ENCODE results near the gene CR1. TPM values are rescaled to one million over a fixed set of nuclear protein-coding genes. Genes with fewer than 3 reads are reported as not detected.

The CR1 gene
- polyA plus RNA-seq, 1 donor (not counting 4 experiments of a cell fraction or from before 2014, with no cell fraction given) = 0.09 TPM

DNA sequence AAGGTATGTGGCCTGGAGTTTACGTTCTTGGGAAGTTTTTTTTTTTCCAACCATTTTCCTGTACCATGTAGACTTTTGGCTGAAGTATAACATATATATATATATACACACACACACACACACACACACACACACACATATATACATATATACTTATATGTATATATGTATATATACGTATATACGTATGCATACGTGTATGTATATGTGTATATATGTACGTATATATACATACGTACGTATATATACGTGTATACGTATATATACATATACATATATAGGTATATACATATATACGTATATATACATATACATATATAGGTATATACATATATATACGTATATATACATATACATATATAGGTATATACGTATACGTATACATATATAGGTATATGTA, 18.9 kb downstream of the CR1 start:
- H3K4me3 ChIP-seq (ENCODE audit: control insufficient read depth in 2 of 3, extremely low read depth in 1 of 3, insufficient read depth in 2 of 3, low read depth in 1 of 3, low read length in 3 of 3) = no peak overlapping the region
- no peak overlapping the region for H3K27ac ChIP-seq (ENCODE audit: control insufficient read depth, insufficient read depth, low read length)
- no peaks in the 10 kb centered on the region for H3K9me3 ChIP-seq (ENCODE audit: control insufficient read depth, low read depth, low read length)
- no peaks in the 10 kb centered on the region for H3K79me2 ChIP-seq (ENCODE audit: control insufficient read depth, insufficient read depth, low read length)
- no peaks in the 10 kb centered on the region for H4K20me1 ChIP-seq (ENCODE audit: control insufficient read depth, extremely low read depth, insufficient read depth, low read length)
- no peak overlapping the region for H3K4me2 ChIP-seq (ENCODE audit: control insufficient read depth, extremely low read depth, insufficient read depth, low read depth, low read length)
- no peaks in the 10 kb centered on the region for H3K27me3 ChIP-seq (ENCODE audit: control insufficient read depth, extremely low read depth, insufficient read depth, low read length)
- H3K9ac ChIP-seq (ENCODE audit: control insufficient read depth, extremely low read depth, insufficient read depth, low read length) = no peak overlapping the region
- H2AFZ ChIP-seq (ENCODE audit: control insufficient read depth, low read length) = no peak overlapping the region
- H3K4me1 ChIP-seq (ENCODE audit: control insufficient read depth, extremely low read depth, insufficient read depth, low read length) = no peaks in the 10 kb centered on the region
- FAIRE-seq (no peak), DNase-seq (ENCODE audit: low read depth, low spot score) (no peak)
- H3K36me3 ChIP-seq (ENCODE audit: control insufficient read depth in 2 of 2, extremely low read depth in 1 of 2, insufficient read depth in 2 of 2, low read length in 2 of 2) = no peaks in the 10 kb centered on the region
- dilution Hi-C loops (cut with MboI; ENCODE audit: extremely low pct_ligation_motif_present, low sequenced_read_pairs) = no loop called here
- no peaks in the 10 kb centered on the region for H3K9me1 ChIP-seq (ENCODE audit: control insufficient read depth, extremely low read depth, insufficient read depth, low read length)
- TF ChIP-seq EZH2 (IDR thresholded peaks at IDR 0.05; ENCODE audit: low read length) = no peak
- TF ChIP-seq, protein P1, sequence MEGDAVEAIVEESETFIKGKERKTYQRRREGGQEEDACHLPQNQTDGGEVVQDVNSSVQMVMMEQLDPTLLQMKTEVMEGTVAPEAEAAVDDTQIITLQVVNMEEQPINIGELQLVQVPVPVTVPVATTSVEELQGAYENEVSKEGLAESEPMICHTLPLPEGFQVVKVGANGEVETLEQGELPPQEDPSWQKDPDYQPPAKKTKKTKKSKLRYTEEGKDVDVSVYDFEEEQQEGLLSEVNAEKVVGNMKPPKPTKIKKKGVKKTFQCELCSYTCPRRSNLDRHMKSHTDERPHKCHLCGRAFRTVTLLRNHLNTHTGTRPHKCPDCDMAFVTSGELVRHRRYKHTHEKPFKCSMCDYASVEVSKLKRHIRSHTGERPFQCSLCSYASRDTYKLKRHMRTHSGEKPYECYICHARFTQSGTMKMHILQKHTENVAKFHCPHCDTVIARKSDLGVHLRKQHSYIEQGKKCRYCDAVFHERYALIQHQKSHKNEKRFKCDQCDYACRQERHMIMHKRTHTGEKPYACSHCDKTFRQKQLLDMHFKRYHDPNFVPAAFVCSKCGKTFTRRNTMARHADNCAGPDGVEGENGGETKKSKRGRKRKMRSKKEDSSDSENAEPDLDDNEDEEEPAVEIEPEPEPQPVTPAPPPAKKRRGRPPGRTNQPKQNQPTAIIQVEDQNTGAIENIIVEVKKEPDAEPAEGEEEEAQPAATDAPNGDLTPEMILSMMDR (optimal IDR thresholded peaks at IDR 0.05 in 1 of 3, IDR thresholded peaks at IDR 0.05 in 1 of 3, conservative IDR thresholded peaks at IDR 0.05 in 1 of 3; ENCODE audit: extremely low read depth in 1 of 3, insufficient read depth in 2 of 3, low read length in 3 of 3) = no peak

DNA sequence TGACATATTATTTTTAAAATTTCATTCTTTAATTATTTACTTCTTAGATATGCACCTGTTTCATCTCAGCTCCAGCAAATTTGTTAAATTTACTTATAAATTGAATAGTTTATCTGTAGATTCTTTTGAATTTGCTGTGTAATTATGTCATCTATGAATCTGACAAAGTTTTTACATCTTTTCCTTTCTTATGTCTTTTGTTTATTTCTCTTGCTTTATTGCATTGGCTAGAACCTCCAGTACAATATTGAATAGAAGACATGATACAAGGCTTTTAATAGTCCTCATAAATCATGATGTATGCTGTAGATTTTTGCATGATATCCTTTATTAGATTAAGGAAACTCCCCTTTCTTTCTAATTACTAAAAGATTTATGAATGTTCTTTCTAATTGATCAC, 20.8 kb downstream of the CR1 start:
- DNase-seq (ENCODE audit: low read depth, low spot score) (no peak), FAIRE-seq (no peak)
- no peak overlapping the region for H2AFZ ChIP-seq (ENCODE audit: control insufficient read depth, low read length)
- H3K4me2 ChIP-seq (ENCODE audit: control insufficient read depth, extremely low read depth, insufficient read depth, low read depth, low read length) = no peak overlapping the region
- dilution Hi-C loops (cut with MboI; ENCODE audit: extremely low pct_ligation_motif_present, low sequenced_read_pairs) = no loop called here
- H4K20me1 ChIP-seq (ENCODE audit: control insufficient read depth, extremely low read depth, insufficient read depth, low read length) = no peaks in the 10 kb centered on the region
- TF ChIP-seq, protein P1 (optimal IDR thresholded peaks at IDR 0.05 in 1 of 3, IDR thresholded peaks at IDR 0.05 in 1 of 3, conservative IDR thresholded peaks at IDR 0.05 in 1 of 3; ENCODE audit: extremely low read depth in 1 of 3, insufficient read depth in 2 of 3, low read length in 3 of 3) = no peak
- no peak for TF ChIP-seq EZH2 (IDR thresholded peaks at IDR 0.05; ENCODE audit: low read length)
- no peaks in the 10 kb centered on the region for H3K36me3 ChIP-seq (ENCODE audit: control insufficient read depth in 2 of 2, extremely low read depth in 1 of 2, insufficient read depth in 2 of 2, low read length in 2 of 2)
- H3K4me3 ChIP-seq (ENCODE audit: control insufficient read depth in 2 of 3, extremely low read depth in 1 of 3, insufficient read depth in 2 of 3, low read depth in 1 of 3, low read length in 3 of 3) = no peak overlapping the region
- no peak overlapping the region for H3K27ac ChIP-seq (ENCODE audit: control insufficient read depth, insufficient read depth, low read length)
- no peaks in the 10 kb centered on the region for H3K9me3 ChIP-seq (ENCODE audit: control insufficient read depth, low read depth, low read length)
- no peak overlapping the region for H3K9ac ChIP-seq (ENCODE audit: control insufficient read depth, extremely low read depth, insufficient read depth, low read length)
- no peaks in the 10 kb centered on the region for H3K79me2 ChIP-seq (ENCODE audit: control insufficient read depth, insufficient read depth, low read length)
- H3K9me1 ChIP-seq (ENCODE audit: control insufficient read depth, extremely low read depth, insufficient read depth, low read length) = no peaks in the 10 kb centered on the region
- no peaks in the 10 kb centered on the region for H3K27me3 ChIP-seq (ENCODE audit: control insufficient read depth, extremely low read depth, insufficient read depth, low read length)
- H3K4me1 ChIP-seq (ENCODE audit: control insufficient read depth, extremely low read depth, insufficient read depth, low read length) = no peaks in the 10 kb centered on the region

Measured in keratinocyte (primary cell).